ENCODE data around the gene MTHFSD. TPM values are rescaled to one million over a fixed set of nuclear protein-coding genes. Genes with fewer than 3 reads are reported as not detected.

The MTHFSD gene
- total and polyA plus RNA-seq, 10 of the 15 experiments (the other 5 are each of a cell fraction or from before 2014, with no cell fraction given) = 2.2 to 24.5 (median 18.1) TPM

DNA sequence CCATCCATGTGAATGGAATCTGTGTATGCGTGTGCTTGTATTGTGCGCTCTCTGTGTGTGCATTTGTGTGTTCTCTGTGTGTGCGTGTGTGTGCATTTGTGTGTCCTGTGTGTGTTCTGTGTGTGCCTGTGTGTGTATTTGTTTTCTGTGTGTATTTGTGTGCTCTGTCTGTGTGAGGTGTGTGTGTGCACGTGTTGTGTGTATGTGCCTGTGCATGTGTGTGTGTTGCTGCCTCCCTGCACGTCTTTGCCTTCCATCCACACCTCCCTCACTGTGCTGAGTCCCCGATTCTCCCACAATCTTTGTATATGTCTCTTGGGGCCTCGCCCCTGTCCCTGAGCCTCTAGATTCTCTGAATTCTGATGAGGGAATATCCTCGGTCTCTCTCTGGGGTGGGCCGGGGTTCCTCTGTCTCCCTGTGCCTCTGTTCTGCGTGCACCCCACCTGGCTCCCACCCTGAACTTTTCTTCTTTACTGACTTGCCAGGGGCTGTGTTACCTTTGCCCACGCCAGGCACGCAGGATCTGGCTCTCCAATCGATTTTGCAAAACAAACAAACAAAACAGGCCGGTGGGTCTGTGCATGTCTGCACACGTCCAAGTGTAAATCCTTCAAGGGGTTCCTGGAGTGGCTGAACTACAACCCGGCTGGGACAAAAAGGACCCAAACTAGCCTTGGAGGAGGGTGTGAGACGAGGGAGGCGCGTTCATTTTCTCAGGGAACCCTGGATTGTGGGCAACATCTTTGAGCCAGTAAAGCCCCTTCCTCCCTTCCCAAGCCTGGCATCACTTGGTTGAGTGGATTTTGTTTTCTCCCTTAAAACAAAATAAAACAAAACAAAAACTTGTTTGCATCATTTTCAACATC, 52.8 kb downstream of the MTHFSD start:
- ChIA-PET SMC1A (ENCODE audit: uncharacterized antibody, unreplicated experiment) (no interaction called here), RAD21 (ENCODE audit: unreplicated experiment) (no interaction called here)
- 13% methylated on average over 19 of the region's 19 CpGs for WGBS (ENCODE audit: insufficient coverage, insufficient replicate concordance, low lambda C conversion rate, missing lambda C conversion rate)

GRCh38 chr16:86500708-86501510, 54.1 kb downstream of the MTHFSD start:
- ATAC-seq = no peak
- no peak overlapping the region for H3K9ac ChIP-seq (ENCODE audit: control insufficient read depth, insufficient read depth, low read length)
- no peak overlapping the region for H3K4me3 ChIP-seq
- no peak overlapping the region for H2AFZ ChIP-seq (ENCODE audit: control insufficient read depth, low read depth, low read length)
- peaks cover 20 to 29% of the 10 kb centered on the region in 2 experiments for H3K27me3 ChIP-seq (replicated peaks in 1 of 2; ENCODE audit: control insufficient read depth in 2 of 2, insufficient read depth in 2 of 2, low read length in 1 of 2)
- no peak for FAIRE-seq
- no peaks in the 10 kb centered on the region for H3K79me2 ChIP-seq (ENCODE audit: control insufficient read depth, insufficient read depth, low read length)
- TF ChIP-seq CBX5 (IDR thresholded peaks at IDR 0.05; ENCODE audit: low read depth) (no peak), SIN3A (IDR thresholded peaks at IDR 0.05; ENCODE audit: low read depth, low read length) (no peak), PAX8 (IDR thresholded peaks at IDR 0.05) (no peak), SMC3 (IDR thresholded peaks at IDR 0.05; ENCODE audit: borderline replicate concordance, low read length) (no peak), ZZZ3 (IDR thresholded peaks at IDR 0.05; ENCODE audit: control insufficient read depth, insufficient read length, low read depth) (no peak)
- H3K4me1 ChIP-seq (ENCODE audit: control insufficient read depth, insufficient read depth, low read length) = no peaks in the 10 kb centered on the region
- WGBS (ENCODE audit: insufficient coverage, insufficient replicate concordance, low lambda C conversion rate, missing lambda C conversion rate) = 4% methylated on average over 12 of the region's 13 CpGs
- H3K4me2 ChIP-seq (ENCODE audit: control insufficient read depth, insufficient read depth) = no peak overlapping the region
- ChIA-PET POLR2A (no interaction called here), RAD21 (ENCODE audit: unreplicated experiment) (no interaction called here), CTCF (interaction anchor here (0.7 kb wide), 1 partner anchor 1187 kb away, joined by 3 read pairs; no protein-coding TSS in a partner anchor), SMC1A (ENCODE audit: uncharacterized antibody, unreplicated experiment) (no interaction called here)
- H4K20me1 ChIP-seq (ENCODE audit: control insufficient read depth, insufficient read depth) = no peaks in the 10 kb centered on the region
- H3K36me3 ChIP-seq (ENCODE audit: control insufficient read depth in 2 of 2, insufficient read depth in 2 of 2, low read length in 1 of 2) = no peaks in the 10 kb centered on the region
- DNase-seq (ENCODE audit: low read depth, low spot score) = no peak
- intact Hi-C loops (cut with micrococcal nuclease; ENCODE audit: unreplicated experiment) (no loop called here), in situ Hi-C loops (cut with MboI) (no loop called here)
- BruUV-seq (replicated peaks) = no TSS peak
- no peak overlapping the region for H3K27ac ChIP-seq (ENCODE audit: control insufficient read depth, insufficient read depth)
- no peaks in the 10 kb centered on the region for H3K9me3 ChIP-seq (replicated peaks; ENCODE audit: control insufficient read depth, insufficient read depth, low read length)

More for the DNA sequence above, 52.8 kb downstream of the MTHFSD start:
- ChIA-PET CTCF (no interaction called here), POLR2A (no interaction called here)
- in situ Hi-C loops (cut with MboI) (no loop called here), intact Hi-C loops (cut with micrococcal nuclease; ENCODE audit: unreplicated experiment) (no loop called here)
- TF ChIP-seq CHD1 (IDR thresholded peaks at IDR 0.05; ENCODE audit: low read depth, low read length) (no peak), IKZF1 (conservative IDR thresholded peaks at IDR 0.05) (no peak), LARP7 (IDR thresholded peaks at IDR 0.05) (no peak)
- Histone ChIP-seq H3K4me1 (ENCODE audit: control insufficient read depth, insufficient read depth, low read length) (no peaks in the 10 kb centered on the region), H2AFZ (ENCODE audit: control insufficient read depth, low read depth, low read length) (no peak overlapping the region), H3K4me3 (no peak overlapping the region), H3K27ac (ENCODE audit: control insufficient read depth, insufficient read depth) (no peak overlapping the region), H3K27me3 (replicated peaks in 1 of 2; ENCODE audit: control insufficient read depth in 2 of 2, insufficient read depth in 2 of 2, low read length in 1 of 2) (peaks cover 23 to 41% of the 10 kb centered on the region in 2 experiments), H4K20me1 (ENCODE audit: control insufficient read depth, insufficient read depth) (no peaks in the 10 kb centered on the region; the same call in 1 of the 2 replicates), H3K9ac (ENCODE audit: control insufficient read depth, insufficient read depth, low read length) (no peak overlapping the region), H3K79me2 (ENCODE audit: control insufficient read depth, insufficient read depth, low read length) (no peaks in the 10 kb centered on the region), H3K9me3 (replicated peaks; ENCODE audit: control insufficient read depth, insufficient read depth, low read length) (no peaks in the 10 kb centered on the region), H3K36me3 (ENCODE audit: control insufficient read depth in 2 of 2, insufficient read depth in 2 of 2, low read length in 1 of 2) (no peaks in the 10 kb centered on the region), H3K4me2 (ENCODE audit: control insufficient read depth, insufficient read depth) (no peak overlapping the region)
- BruUV-seq (replicated peaks) = no TSS peak
- FAIRE-seq (no peak), ATAC-seq (no peak), DNase-seq (ENCODE audit: low read depth, low spot score) (no peak)

All from GM12878 (cell line).